Measurements from ENCODE around the gene CRACDL.

CRACDL gene

GRCh38 chr2:98818164-98818563, 117.9 kb downstream of the CRACDL start:
- H3K27ac ChIP-seq (ENCODE audit: low read depth, low read length), result no peak overlapping the region
- H3K4me1 ChIP-seq (ENCODE audit: control insufficient read depth, insufficient read depth, low read length), result no peaks in the 10 kb centered on the region
- H3K27me3 ChIP-seq (ENCODE audit: control insufficient read depth, insufficient read depth, low read length), result peaks cover 29% of the 10 kb centered on the region
- no peak overlapping the region for H3K9ac ChIP-seq (ENCODE audit: low read depth, low read length)
- no peaks in the 10 kb centered on the region for H3K9me3 ChIP-seq (ENCODE audit: control insufficient read depth, insufficient read depth, low read length)
- no peaks in the 10 kb centered on the region for H3K36me3 ChIP-seq (ENCODE audit: control insufficient read depth, insufficient read depth, low read length)
- H3K4me3 ChIP-seq (ENCODE audit: low read depth, low read length), result no peak overlapping the region

GRCh38 chr2:98816281-98816680, 119.7 kb downstream of the CRACDL start:
- no peak overlapping the region for H3K27ac ChIP-seq (ENCODE audit: low read depth, low read length)
- no peaks in the 10 kb centered on the region for H3K4me1 ChIP-seq (ENCODE audit: control insufficient read depth, insufficient read depth, low read length)
- no peaks in the 10 kb centered on the region for H3K36me3 ChIP-seq (ENCODE audit: control insufficient read depth, insufficient read depth, low read length)
- no peaks in the 10 kb centered on the region for H3K9me3 ChIP-seq (ENCODE audit: control insufficient read depth, insufficient read depth, low read length)
- no peak overlapping the region for H3K9ac ChIP-seq (ENCODE audit: low read depth, low read length)
- H3K27me3 ChIP-seq (ENCODE audit: control insufficient read depth, insufficient read depth, low read length), result peaks cover 10% of the 10 kb centered on the region
- no peak overlapping the region for H3K4me3 ChIP-seq (ENCODE audit: low read depth, low read length)

GRCh38 chr2:98815795-98816194, 120.2 kb downstream of the CRACDL start:
- H3K4me1 ChIP-seq (ENCODE audit: control insufficient read depth, insufficient read depth, low read length), result no peaks in the 10 kb centered on the region
- H3K27ac ChIP-seq (ENCODE audit: low read depth, low read length), result no peak overlapping the region
- H3K27me3 ChIP-seq (ENCODE audit: control insufficient read depth, insufficient read depth, low read length), result peaks cover 5% of the 10 kb centered on the region
- H3K4me3 ChIP-seq (ENCODE audit: low read depth, low read length), result no peak overlapping the region
- no peaks in the 10 kb centered on the region for H3K36me3 ChIP-seq (ENCODE audit: control insufficient read depth, insufficient read depth, low read length)
- H3K9me3 ChIP-seq (ENCODE audit: control insufficient read depth, insufficient read depth, low read length), result no peaks in the 10 kb centered on the region
- no peak overlapping the region for H3K9ac ChIP-seq (ENCODE audit: low read depth, low read length)

- Histone ChIP-seq H3K4me3 (ENCODE audit: low read depth, low read length) (no peak overlapping the region), H3K36me3 (ENCODE audit: control insufficient read depth, insufficient read depth, low read length) (no peaks in the 10 kb centered on the region), H3K27me3 (ENCODE audit: control insufficient read depth, insufficient read depth, low read length) (no peaks in the 10 kb centered on the region), H3K9me3 (ENCODE audit: control insufficient read depth, insufficient read depth, low read length) (no peaks in the 10 kb centered on the region), H3K9ac (ENCODE audit: low read depth, low read length) (no peak overlapping the region), H3K4me1 (ENCODE audit: control insufficient read depth, insufficient read depth, low read length) (no peaks in the 10 kb centered on the region), H3K27ac (ENCODE audit: low read depth, low read length) (no peak overlapping the region)
Measured at GRCh38 chr2:98811766-98812165, 124.3 kb downstream of the CRACDL start.

GRCh38 chr2:98810588-98810928, 125.5 kb downstream of the CRACDL start:
- H3K27ac ChIP-seq (ENCODE audit: low read depth, low read length), result no peak overlapping the region
- no peaks in the 10 kb centered on the region for H3K4me1 ChIP-seq (ENCODE audit: control insufficient read depth, insufficient read depth, low read length)
- no peak overlapping the region for H3K4me3 ChIP-seq (ENCODE audit: low read depth, low read length)
- H3K36me3 ChIP-seq (ENCODE audit: control insufficient read depth, insufficient read depth, low read length), result no peaks in the 10 kb centered on the region
- no peaks in the 10 kb centered on the region for H3K9me3 ChIP-seq (ENCODE audit: control insufficient read depth, insufficient read depth, low read length)
- no peak overlapping the region for H3K9ac ChIP-seq (ENCODE audit: low read depth, low read length)
- no peaks in the 10 kb centered on the region for H3K27me3 ChIP-seq (ENCODE audit: control insufficient read depth, insufficient read depth, low read length)

GRCh38 chr2:98809878-98810587, 126.0 kb downstream of the CRACDL start:
- Histone ChIP-seq H3K9ac (ENCODE audit: low read depth, low read length) (no peak overlapping the region), H3K4me3 (ENCODE audit: low read depth, low read length) (no peak overlapping the region), H3K36me3 (ENCODE audit: control insufficient read depth, insufficient read depth, low read length) (no peaks in the 10 kb centered on the region), H3K27me3 (ENCODE audit: control insufficient read depth, insufficient read depth, low read length) (no peaks in the 10 kb centered on the region), H3K4me1 (ENCODE audit: control insufficient read depth, insufficient read depth, low read length) (no peaks in the 10 kb centered on the region), H3K9me3 (ENCODE audit: control insufficient read depth, insufficient read depth, low read length) (no peaks in the 10 kb centered on the region), H3K27ac (ENCODE audit: low read depth, low read length) (no peak overlapping the region)

- no peak overlapping the region for H3K27ac ChIP-seq (ENCODE audit: low read depth, low read length)
Measured at GRCh38 chr2:98809116-98809515, 126.9 kb downstream of the CRACDL start.

GRCh38 chr2:98808546-98808945, 127.5 kb downstream of the CRACDL start:
- no peaks in the 10 kb centered on the region for H3K4me1 ChIP-seq (ENCODE audit: control insufficient read depth, insufficient read depth, low read length)
- no peak overlapping the region for H3K27ac ChIP-seq (ENCODE audit: low read depth, low read length)
- H3K9ac ChIP-seq (ENCODE audit: low read depth, low read length), result no peak overlapping the region
- no peaks in the 10 kb centered on the region for H3K36me3 ChIP-seq (ENCODE audit: control insufficient read depth, insufficient read depth, low read length)
- H3K4me3 ChIP-seq (ENCODE audit: low read depth, low read length), result no peak overlapping the region
- no peaks in the 10 kb centered on the region for H3K9me3 ChIP-seq (ENCODE audit: control insufficient read depth, insufficient read depth, low read length)
- H3K27me3 ChIP-seq (ENCODE audit: control insufficient read depth, insufficient read depth, low read length), result no peaks in the 10 kb centered on the region

More at GRCh38 chr2:98809116-98809515, 126.9 kb downstream of the CRACDL start:
- H3K27me3 ChIP-seq (ENCODE audit: control insufficient read depth, insufficient read depth, low read length), result no peaks in the 10 kb centered on the region
- no peak overlapping the region for H3K4me3 ChIP-seq (ENCODE audit: low read depth, low read length)
- H3K4me1 ChIP-seq (ENCODE audit: control insufficient read depth, insufficient read depth, low read length), result no peaks in the 10 kb centered on the region
- H3K9ac ChIP-seq (ENCODE audit: low read depth, low read length), result no peak overlapping the region
- H3K9me3 ChIP-seq (ENCODE audit: control insufficient read depth, insufficient read depth, low read length), result no peaks in the 10 kb centered on the region
- H3K36me3 ChIP-seq (ENCODE audit: control insufficient read depth, insufficient read depth, low read length), result no peaks in the 10 kb centered on the region

- Histone ChIP-seq H3K27ac (ENCODE audit: low read depth, low read length) (no peak overlapping the region), H3K27me3 (ENCODE audit: control insufficient read depth, insufficient read depth, low read length) (no peaks in the 10 kb centered on the region), H3K4me1 (ENCODE audit: control insufficient read depth, insufficient read depth, low read length) (no peaks in the 10 kb centered on the region), H3K9ac (ENCODE audit: low read depth, low read length) (no peak overlapping the region), H3K4me3 (ENCODE audit: low read depth, low read length) (no peak overlapping the region), H3K9me3 (ENCODE audit: control insufficient read depth, insufficient read depth, low read length) (no peaks in the 10 kb centered on the region), H3K36me3 (ENCODE audit: control insufficient read depth, insufficient read depth, low read length) (no peaks in the 10 kb centered on the region)
Measured at GRCh38 chr2:98807929-98808328, 128.1 kb downstream of the CRACDL start.

GRCh38 chr2:98807221-98807620, 128.8 kb downstream of the CRACDL start:
- H3K9me3 ChIP-seq (ENCODE audit: control insufficient read depth, insufficient read depth, low read length), result no peaks in the 10 kb centered on the region
- no peaks in the 10 kb centered on the region for H3K36me3 ChIP-seq (ENCODE audit: control insufficient read depth, insufficient read depth, low read length)
- H3K4me3 ChIP-seq (ENCODE audit: low read depth, low read length), result no peak overlapping the region
- H3K4me1 ChIP-seq (ENCODE audit: control insufficient read depth, insufficient read depth, low read length), result no peaks in the 10 kb centered on the region
- H3K27ac ChIP-seq (ENCODE audit: low read depth, low read length), result no peak overlapping the region
- no peak overlapping the region for H3K9ac ChIP-seq (ENCODE audit: low read depth, low read length)
- no peaks in the 10 kb centered on the region for H3K27me3 ChIP-seq (ENCODE audit: control insufficient read depth, insufficient read depth, low read length)

GRCh38 chr2:98806236-98806697, 129.8 kb downstream of the CRACDL start:
- Histone ChIP-seq H3K4me3 (ENCODE audit: low read depth, low read length) (no peak overlapping the region), H3K9ac (ENCODE audit: low read depth, low read length) (no peak overlapping the region), H3K36me3 (ENCODE audit: control insufficient read depth, insufficient read depth, low read length) (no peaks in the 10 kb centered on the region), H3K9me3 (ENCODE audit: control insufficient read depth, insufficient read depth, low read length) (no peaks in the 10 kb centered on the region), H3K27me3 (ENCODE audit: control insufficient read depth, insufficient read depth, low read length) (no peaks in the 10 kb centered on the region), H3K27ac (ENCODE audit: low read depth, low read length) (no peak overlapping the region), H3K4me1 (ENCODE audit: control insufficient read depth, insufficient read depth, low read length) (no peaks in the 10 kb centered on the region)
